ENCODE results near the gene PTF1A.

Gene PTF1A

DNA sequence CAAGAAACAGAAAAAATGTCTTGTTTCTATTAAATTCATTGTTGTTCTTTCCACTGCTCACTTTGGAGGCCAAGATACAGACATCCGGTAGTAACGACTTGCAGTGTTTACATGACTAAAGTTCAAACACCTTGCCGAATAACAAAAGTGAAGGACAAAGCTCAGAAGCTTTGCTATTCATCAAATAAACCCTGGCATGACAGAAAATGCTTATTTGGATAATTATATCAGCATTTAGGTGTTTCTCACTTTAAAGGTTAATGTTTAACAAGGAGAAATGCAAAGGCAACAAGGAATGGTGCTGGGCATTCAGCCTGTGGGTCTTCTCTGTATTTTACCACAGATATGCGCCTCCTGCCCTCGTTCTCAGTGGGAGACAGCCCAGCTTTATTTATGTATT lies 5.4 kb upstream of the PTF1A start:
- DNase-seq (ENCODE audit: low read depth) = no peak

- no peak for DNase-seq (ENCODE audit: low read depth)
Measured at GRCh38 chr10:23187155-23187554, 5.0 kb upstream of the PTF1A start.

DNA sequence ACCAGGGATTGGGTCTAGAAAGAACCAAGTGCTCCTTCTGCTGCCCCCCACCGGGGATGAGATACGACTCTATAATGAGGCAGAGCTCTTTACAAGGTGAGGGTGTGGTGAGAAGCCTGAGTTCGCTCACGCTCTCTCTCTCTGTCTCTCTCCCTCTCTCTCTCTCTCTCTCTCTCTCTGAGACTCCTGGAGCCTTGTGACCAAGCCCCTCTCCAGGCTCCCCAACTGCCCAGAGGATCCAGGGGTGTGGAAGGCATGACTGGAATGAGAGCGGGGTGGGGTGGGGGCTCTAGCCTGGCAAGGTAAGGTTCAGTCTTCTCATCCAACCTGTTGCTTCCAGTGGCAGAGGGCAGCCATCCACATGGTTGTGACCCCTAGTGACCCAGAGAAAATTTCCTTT lies 3.1 kb upstream of the PTF1A start:
- DNase-seq (ENCODE audit: low read depth) = no peak

DNA sequence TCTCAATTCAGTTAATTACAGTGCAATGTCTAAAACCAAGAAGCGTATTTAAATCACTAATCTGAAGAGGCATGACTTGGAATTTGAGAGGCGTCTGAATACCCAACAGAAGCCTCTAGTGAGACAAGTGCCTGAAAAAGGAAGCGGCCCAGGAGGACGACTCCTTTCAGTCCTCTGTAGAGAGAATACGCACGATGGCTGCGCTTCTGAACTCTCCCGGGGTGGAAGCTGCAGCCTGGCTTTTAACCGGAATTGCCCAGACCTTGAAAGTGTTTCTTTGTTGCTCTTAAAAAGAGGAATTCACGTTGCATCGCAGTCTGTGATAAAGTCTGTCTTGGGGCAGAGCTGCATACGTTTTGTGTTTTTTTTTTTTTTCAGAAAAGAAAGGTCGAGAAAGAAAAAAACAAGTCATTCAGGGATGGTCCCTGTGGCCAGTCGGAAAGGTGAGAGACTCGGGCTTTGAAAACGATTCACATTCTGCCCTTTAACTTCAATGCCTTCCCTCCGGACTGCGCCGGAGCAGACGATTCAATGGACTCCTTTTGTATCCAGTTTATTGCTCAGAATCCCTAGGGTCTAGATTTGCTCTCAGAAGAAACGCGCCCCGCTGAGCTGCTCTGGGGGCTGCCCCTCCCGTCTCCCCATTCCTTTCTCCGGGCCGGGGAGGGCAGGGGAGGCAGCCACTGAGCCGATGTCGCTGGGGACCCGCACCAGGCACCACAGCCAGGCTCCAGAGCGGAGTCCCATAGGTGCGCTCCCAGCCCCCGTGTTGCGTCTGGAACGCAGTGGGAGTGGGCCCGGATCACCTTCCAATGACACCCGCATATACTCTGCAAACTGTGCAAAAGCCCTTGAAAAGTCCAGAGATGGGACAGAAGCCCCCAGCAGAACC lies 994 bp upstream of the PTF1A start:
- DNase-seq (ENCODE audit: low read depth) = no peak

- no peak for DNase-seq (ENCODE audit: low read depth)
Measured at GRCh38 chr10:23192712-23193434, 761 bp downstream of the PTF1A start.

DNA sequence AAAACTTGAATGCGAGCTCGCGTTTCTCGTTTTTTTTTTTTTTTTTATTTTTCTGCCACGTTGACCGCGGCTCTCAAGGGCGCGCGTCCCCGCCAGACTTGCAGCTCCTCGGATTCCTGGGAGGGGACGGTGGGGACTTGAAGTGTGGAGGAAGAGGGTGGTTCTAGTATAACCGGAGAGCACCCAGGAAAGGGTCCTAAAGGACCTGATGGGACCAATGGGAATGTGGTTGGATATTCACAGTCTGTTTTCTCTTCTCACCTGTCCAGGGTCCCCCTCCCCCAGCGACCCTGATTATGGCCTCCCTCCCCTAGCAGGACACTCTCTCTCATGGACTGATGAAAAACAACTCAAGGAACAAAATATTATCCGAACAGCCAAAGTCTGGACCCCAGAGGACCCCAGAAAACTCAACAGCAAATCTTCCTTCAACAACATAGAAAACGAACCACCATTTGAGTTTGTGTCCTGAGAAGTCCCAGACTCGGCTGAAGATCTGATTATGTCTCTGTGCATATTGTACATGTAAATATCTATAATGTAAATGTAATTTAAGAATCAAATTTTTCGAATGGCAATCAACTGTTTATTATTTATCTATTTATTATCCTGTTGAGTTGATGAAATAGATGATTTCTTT lies 1.4 kb downstream of the PTF1A start:
- no peak for DNase-seq (ENCODE audit: low read depth)

GRCh38 chr10:23194471-23194965 lies 2.4 kb downstream of the PTF1A start:
- DNase-seq (ENCODE audit: low read depth) = no peak

DNA sequence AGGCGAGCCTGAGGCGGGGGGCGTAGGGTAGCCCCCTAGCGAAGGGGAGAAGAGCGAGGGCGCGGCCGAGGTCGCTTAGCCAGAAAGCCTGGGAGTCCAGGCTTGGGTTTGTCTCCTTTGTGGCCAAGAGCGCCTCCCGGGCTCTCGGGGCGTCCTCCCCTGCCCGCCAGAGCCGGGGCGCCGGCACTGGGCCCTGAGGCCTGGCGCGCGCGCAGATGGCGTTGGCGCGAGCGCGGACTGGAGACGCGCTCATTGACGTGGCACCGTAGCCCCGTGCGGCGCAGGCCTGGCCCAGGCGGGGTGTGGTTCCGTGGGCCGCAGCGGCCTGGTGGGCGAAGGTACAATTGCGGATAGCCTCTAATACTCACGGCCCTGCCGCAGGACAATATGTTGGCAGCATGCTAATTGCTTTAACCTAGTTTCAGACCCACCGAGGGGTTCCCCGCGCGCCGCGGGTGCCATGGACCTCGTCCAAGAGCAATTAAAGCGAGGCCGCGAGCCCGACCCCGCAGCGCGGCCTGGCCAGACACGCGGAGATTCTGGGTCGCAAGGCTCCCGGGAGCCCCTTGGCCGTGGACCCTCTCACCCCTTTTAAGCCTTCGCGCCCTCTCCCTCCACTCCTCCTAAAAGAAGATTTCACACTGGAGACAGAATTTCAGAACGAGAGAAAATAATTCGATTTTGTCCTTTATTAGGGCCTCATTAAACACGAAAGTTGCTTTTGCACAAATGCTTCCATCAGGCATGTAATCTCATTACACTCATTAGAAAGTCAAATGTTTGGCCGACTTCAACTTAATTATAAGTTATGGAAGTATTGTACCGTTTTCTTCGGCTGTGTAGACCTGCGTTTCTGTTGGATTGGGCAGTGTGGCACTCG lies 3.1 kb downstream of the PTF1A start:
- DNase-seq (ENCODE audit: low read depth) = no peak

DNA sequence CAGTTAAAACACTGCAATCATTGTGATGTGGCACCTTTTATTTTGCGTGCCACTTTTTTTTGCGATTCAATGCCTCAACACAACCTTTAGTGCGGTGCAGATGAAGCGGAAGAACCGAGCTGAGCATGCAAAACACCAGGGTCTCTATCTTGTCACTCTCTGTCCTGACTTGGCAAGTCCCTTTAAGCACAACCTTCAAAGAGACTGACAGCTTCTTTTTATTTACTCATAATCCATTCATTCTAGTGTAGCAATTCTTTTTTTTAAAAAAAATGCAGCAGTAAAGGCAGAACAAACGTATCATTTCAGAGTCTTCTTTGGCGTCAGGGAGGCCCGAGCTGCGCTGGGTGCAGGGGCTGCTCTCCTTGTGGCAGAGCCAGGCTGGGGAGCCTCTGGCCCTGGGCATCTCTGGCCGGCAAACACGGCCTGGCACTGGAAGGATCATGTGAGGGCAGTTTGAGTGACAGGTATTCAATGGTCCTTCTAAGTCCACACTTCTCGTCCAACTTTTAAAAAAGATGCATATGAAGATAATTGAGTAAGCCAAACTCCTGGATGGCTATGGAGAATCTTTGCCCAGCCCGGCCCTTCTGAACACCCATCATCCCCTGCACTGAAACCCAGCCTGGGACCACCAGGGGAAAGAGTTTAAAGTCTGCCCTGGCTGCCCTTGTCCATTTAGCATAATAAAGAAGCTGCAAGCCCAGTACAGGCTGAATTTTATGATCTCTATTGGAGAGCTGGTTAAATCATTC lies 3.9 kb downstream of the PTF1A start:
- no peak for DNase-seq (ENCODE audit: low read depth)

- DNase-seq (ENCODE audit: low read depth) = no peak
Measured at GRCh38 chr10:23196915-23197314, 4.8 kb downstream of the PTF1A start.

DNA sequence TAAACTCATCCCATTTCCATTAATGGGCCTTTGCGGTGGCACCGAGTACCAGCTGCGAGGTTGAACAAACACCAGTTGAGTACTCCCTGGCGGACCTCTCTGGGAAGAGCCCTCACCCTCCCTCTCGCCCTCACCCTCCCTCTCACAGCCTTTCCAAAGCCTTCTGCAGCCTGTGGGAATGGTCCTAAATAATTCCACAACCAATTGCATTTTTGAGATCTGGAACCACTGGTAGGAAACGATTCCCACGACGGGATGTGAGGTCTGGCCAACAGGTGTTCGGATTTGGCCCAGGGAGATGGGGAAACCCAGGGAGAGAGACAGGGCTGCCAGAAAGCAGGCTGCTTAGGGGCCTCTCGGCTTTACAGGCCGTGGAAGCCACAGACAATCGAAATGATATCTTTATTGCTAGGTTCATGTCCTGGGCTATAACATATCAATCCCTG lies 5.3 kb downstream of the PTF1A start:
- no peak for DNase-seq (ENCODE audit: low read depth)

- DNase-seq (ENCODE audit: low read depth) = no peak
Measured at GRCh38 chr10:23198610-23198939, 6.5 kb downstream of the PTF1A start.

DNA sequence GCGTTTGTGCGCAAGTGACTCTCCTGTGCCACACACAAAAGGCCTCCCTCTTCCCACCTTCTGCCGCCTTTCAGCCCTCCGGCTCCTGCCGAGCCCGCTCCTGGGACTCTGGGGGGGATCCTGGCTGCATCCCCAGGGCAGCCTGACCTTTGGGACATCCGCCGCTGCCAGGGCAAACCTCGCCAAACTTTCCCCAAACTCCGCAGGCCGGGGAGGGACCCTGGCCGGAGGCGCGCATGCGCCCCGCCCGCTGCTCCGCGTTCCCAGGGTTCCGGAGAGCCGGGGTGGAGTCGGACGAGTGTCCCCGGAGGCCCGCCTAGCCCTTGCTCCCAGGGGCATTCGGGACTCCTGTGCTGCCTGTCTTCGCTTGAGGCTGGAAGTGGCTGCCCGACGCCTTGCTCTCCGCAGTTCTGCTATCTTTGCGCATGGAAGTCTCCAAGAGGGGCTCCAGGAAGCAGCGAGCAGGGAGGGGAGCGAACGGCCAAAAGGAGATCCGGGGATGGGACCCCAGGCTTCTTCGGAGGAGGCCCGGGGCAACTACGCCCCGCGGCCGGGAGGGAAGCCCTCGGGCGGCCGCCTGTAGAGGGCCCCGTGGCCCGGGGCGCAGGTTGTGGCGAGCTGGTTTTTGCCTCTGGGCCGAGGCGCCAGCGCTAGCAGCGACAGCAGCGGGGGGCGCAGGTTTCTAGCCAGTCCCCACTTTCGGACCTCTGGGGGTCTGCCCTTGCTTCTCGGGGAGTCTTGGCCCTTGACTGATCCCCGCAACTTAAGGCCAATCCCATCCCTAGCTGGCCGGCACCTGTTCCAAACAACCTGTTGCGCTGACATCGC lies 7.0 kb downstream of the PTF1A start:
- no peak for DNase-seq (ENCODE audit: low read depth)

- no peak for DNase-seq (ENCODE audit: low read depth)
Measured at GRCh38 chr10:23199768-23200511, 7.8 kb downstream of the PTF1A start.

DNA sequence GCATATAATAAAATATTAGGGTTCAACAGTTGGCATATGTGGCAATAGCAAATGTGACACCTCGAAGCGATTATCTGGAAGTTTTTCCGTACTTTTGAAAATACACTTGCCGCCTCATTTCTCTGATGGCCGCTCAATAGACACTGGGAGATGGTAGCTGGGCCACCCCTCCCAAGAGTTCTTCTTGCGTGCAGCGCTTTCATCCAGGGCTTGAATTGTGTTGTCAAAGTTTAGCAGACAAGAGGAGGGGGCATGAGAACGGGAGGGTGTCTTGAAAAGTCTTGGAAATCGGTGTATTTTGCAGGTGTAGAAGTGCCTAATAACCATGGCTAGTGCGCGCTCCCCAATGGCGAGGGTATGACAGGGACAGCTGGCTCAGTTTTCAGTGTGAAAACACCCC lies 8.5 kb downstream of the PTF1A start:
- DNase-seq (ENCODE audit: low read depth) = no peak

GRCh38 chr10:23200997-23201652 lies 9.0 kb downstream of the PTF1A start:
- no peak for DNase-seq (ENCODE audit: low read depth)

DNA sequence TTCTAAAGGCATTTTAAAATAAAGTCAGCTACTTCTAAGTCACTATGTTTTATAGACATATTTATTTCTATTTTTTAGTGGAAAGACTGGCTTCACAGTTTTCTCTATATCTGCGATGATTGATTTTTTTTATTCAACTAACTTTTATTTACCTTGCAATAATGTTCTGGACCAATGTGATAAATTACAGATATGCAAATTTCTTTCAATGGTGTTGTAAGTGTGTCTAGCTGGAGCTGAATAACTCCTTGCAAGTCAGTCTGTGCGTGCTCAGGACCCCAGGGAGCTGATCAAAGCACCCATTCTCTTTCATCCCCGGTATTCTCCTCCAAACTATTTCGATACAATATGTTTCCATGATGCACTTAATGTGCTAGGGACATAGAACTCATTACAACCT lies 9.7 kb downstream of the PTF1A start:
- DNase-seq (ENCODE audit: low read depth) = no peak

GRCh38 chr10:23202779-23203178 lies 10.7 kb downstream of the PTF1A start:
- DNase-seq (ENCODE audit: low read depth) = no peak

All from GM04503 (cell line).